IMR-90 (cell line): ENCODE data around the gene TEP1. TPM values are rescaled to one million over a fixed set of nuclear protein-coding genes. Genes with fewer than 3 reads are reported as not detected.

Experiments
- ATAC-seq: fragments of 200-7000 bp; cut with Tn5 transposase; 2 replicates; pipeline ENCODE4 v1.9.1; 2020; ENCODE audit warnings: low read depth, mild to moderate bottlenecking, moderate library complexity
- BruUV-seq: library from RNA; stranded (reverse); fragments of 400-500 nt; replicated peaks from 2 replicates; lab custom pipeline; 2021; lab: Mats Ljungman, UMichigan
- CTCF ChIA-PET: fragments of 300-600 bp; formaldehyde crosslinking; extraction: SDS; loops from one replicate; lab custom pipeline; 2021; ENCODE audit warnings: antibody characterized with exemption; lab: Yijun Ruan, JAX
- POLR2A ChIA-PET: fragments of 300-600 bp; sonication (Branson Sonifier 250); formaldehyde crosslinking; loops from one replicate; lab custom pipeline; 2022; ENCODE audit warnings: antibody characterized with exemption; ENCODE audit not compliant: unreplicated experiment; lab: Charles Lee
- DNase-seq: peaks from one replicate; pipeline ENCODE4 v3.0.0; 2013
- H2AFZ ChIP-seq: replicated peaks from 2 replicates; pipeline ENCODE3; 2013; ENCODE audit warnings: low read length, mild to moderate bottlenecking; ENCODE audit not compliant: poor library complexity
- H2AK5ac ChIP-seq: 2 replicates; pipeline ENCODE4 v1.6.1; 2013; ENCODE audit warnings: low read depth, low read length, inconsistent platforms
- H2AK9ac ChIP-seq: replicated peaks from 2 replicates; pipeline ENCODE3; 2013; ENCODE audit warnings: mild to moderate bottlenecking, low read depth, low read length, moderate library complexity; ENCODE audit not compliant: poor library complexity
- H2BK120ac ChIP-seq: 2 replicates; pipeline ENCODE4 v1.6.1; 2013; ENCODE audit warnings: low read depth, low read length, inconsistent platforms
- H2BK15ac ChIP-seq: 3 replicates; pipeline ENCODE4 v1.6.1; 2013; ENCODE audit warnings: low read depth, low read length, inconsistent platforms
- H2BK20ac ChIP-seq: 2 replicates; pipeline ENCODE4 v1.6.1; 2013; ENCODE audit warnings: low read depth, mild to moderate bottlenecking, inconsistent platforms, low read length, moderate library complexity
- H2BK5ac ChIP-seq: 2 replicates; pipeline ENCODE4 v1.6.1; 2013; ENCODE audit warnings: mild to moderate bottlenecking, low read depth, low read length, inconsistent platforms; ENCODE audit not compliant: poor library complexity, severe bottlenecking
- H3K14ac ChIP-seq: replicated peaks from 2 replicates; pipeline ENCODE4 v1.6.1; 2013; ENCODE audit warnings: low read depth, low read length, inconsistent platforms
- H3K18ac ChIP-seq: 2 replicates; pipeline ENCODE4 v1.6.1; 2013; ENCODE audit warnings: low read depth, low read length, control low read depth
- H3K23ac ChIP-seq: 2 replicates; pipeline ENCODE4 v1.6.1; 2013; ENCODE audit warnings: low read depth, low read length, inconsistent platforms
- H3K27ac ChIP-seq: 2 replicates; pipeline ENCODE4 v1.5.1; 2013; ENCODE audit warnings: mild to moderate bottlenecking, control low read depth, low read length; ENCODE audit not compliant: insufficient read depth
- H3K27me3 ChIP-seq: 2 replicates; pipeline ENCODE4 v1.6.1; 2013; ENCODE audit warnings: low read length; ENCODE audit not compliant: control insufficient read depth, insufficient read depth
- H3K36me3 ChIP-seq: 2 replicates; pipeline ENCODE4 v1.6.1; 2013; ENCODE audit warnings: low read length, mixed read lengths; ENCODE audit not compliant: control insufficient read depth, insufficient read depth
- H3K4ac ChIP-seq: 2 replicates; pipeline ENCODE4 v1.6.1; 2013; ENCODE audit warnings: low read depth, low read length, inconsistent platforms
- H3K4me1 ChIP-seq: 2 replicates; pipeline ENCODE4 v1.6.1; 2013; ENCODE audit warnings: low read length, mixed read lengths; ENCODE audit not compliant: control insufficient read depth, insufficient read depth
- H3K4me2 ChIP-seq: 2 replicates; pipeline ENCODE4 v1.6.1; 2013; ENCODE audit warnings: low read depth, mild to moderate bottlenecking, control low read depth, low read length, moderate library complexity
- H3K4me3 ChIP-seq: 2 replicates; pipeline ENCODE4 v1.5.1; 2013; ENCODE audit warnings: low read depth, mild to moderate bottlenecking, control low read depth, low read length, moderate library complexity; ENCODE audit not compliant: insufficient read depth
- H3K56ac ChIP-seq: 2 replicates; pipeline ENCODE4 v1.6.1; 2013; ENCODE audit warnings: low read length, inconsistent platforms; ENCODE audit not compliant: insufficient read depth; ENCODE audit errors: extremely low read depth
- H3K79me1 ChIP-seq, 2 experiments: 2 replicates each; pipeline ENCODE4 v1.6.1; 2013; ENCODE audit warnings: low read length in 2 of 2, inconsistent platforms in 1 of 2, low read depth in 1 of 2
- H3K9ac ChIP-seq: 2 replicates; pipeline ENCODE4 v1.6.1; 2013; ENCODE audit warnings: low read depth, low read length, control low read depth
- H3K9me1 ChIP-seq: 2 replicates; pipeline ENCODE4 v1.6.1; 2013; ENCODE audit warnings: low read length, inconsistent platforms; ENCODE audit not compliant: insufficient read depth
- H3K9me3 ChIP-seq: 2 replicates; pipeline ENCODE4 v1.6.1; 2013; ENCODE audit warnings: low read length; ENCODE audit not compliant: control insufficient read depth, insufficient read depth
- H4K20me1 ChIP-seq: 2 replicates; pipeline ENCODE4 v1.6.1; 2013; ENCODE audit warnings: low read length, inconsistent platforms; ENCODE audit not compliant: insufficient read depth
- H4K5ac ChIP-seq: 2 replicates; pipeline ENCODE4 v1.6.1; 2013; ENCODE audit warnings: mild to moderate bottlenecking, low read depth, low read length, control low read depth
- H4K8ac ChIP-seq, 2 experiments: 2 replicates each; pipeline ENCODE4 v1.6.1; 2013; ENCODE audit warnings: low read depth in 2 of 2, low read length in 2 of 2, control low read depth in 1 of 2, inconsistent platforms in 1 of 2
- H4K91ac ChIP-seq: 2 replicates; pipeline ENCODE4 v1.6.1; 2013; ENCODE audit warnings: low read depth, low read length, inconsistent platforms; ENCODE audit not compliant: insufficient read depth
- BHLHE40 ChIP-seq: fragments of 150-350 bp; IDR thresholded peaks from 2 replicates; pipeline ENCODE4 v1.6.1; 2016; ENCODE audit warnings: mild to moderate bottlenecking, low read depth, low read length
- CEBPB ChIP-seq: IDR thresholded peaks from 2 replicates; pipeline ENCODE4 v1.6.1; 2012; ENCODE audit warnings: low read depth, low read length, improper control_type of control experiment
- CHD1 ChIP-seq: IDR thresholded peaks from 2 replicates; pipeline ENCODE4 v1.6.1; 2012; ENCODE audit warnings: low read depth, low read length, improper control_type of control experiment
- CTCF ChIP-seq: conservative IDR thresholded peaks from 2 replicates; pipeline ENCODE4 v1.5.1; 2012; ENCODE audit warnings: mild to moderate bottlenecking, low read depth, low read length, improper control_type of control experiment
- ELK1 ChIP-seq: fragments of 150-350 bp; IDR thresholded peaks from 2 replicates; pipeline ENCODE4 v1.6.1; 2016; ENCODE audit warnings: low read depth, mild to moderate bottlenecking, low read length, moderate library complexity, borderline replicate concordance
- FOS ChIP-seq: fragments of 150-350 bp; IDR thresholded peaks from 2 replicates; pipeline ENCODE4 v1.6.1; 2016; ENCODE audit warnings: low read depth, low read length
- MAFK ChIP-seq: IDR thresholded peaks from 2 replicates; pipeline ENCODE4 v1.6.1; 2012; ENCODE audit warnings: low read depth, low read length, improper control_type of control experiment
- MAZ ChIP-seq: IDR thresholded peaks from 2 replicates; pipeline ENCODE4 v1.6.1; 2012; ENCODE audit warnings: low read depth, mild to moderate bottlenecking, low read length, improper control_type of control experiment, moderate library complexity, borderline replicate concordance
- MXI1 ChIP-seq: IDR thresholded peaks from 2 replicates; pipeline ENCODE4 v1.6.1; 2012; ENCODE audit warnings: low read depth, mild to moderate bottlenecking, low read length, moderate library complexity, borderline replicate concordance
- NFE2L2 ChIP-seq: fragments of 150-350 bp; IDR thresholded peaks from 2 replicates; pipeline ENCODE4 v1.6.1; 2016; ENCODE audit warnings: low read depth, mild to moderate bottlenecking, low read length
- POLR2A ChIP-seq: IDR thresholded peaks from 2 replicates; pipeline ENCODE4 v1.6.1; 2012; ENCODE audit warnings: mild to moderate bottlenecking, low read depth, low read length
- RAD21 ChIP-seq: IDR thresholded peaks from 2 replicates; pipeline ENCODE4 v1.6.1; 2012; ENCODE audit warnings: low read length, improper control_type of control experiment
- RCOR1 ChIP-seq: IDR thresholded peaks from 2 replicates; pipeline ENCODE4 v1.6.1; 2012; ENCODE audit warnings: mild to moderate bottlenecking, low read length, improper control_type of control experiment; ENCODE audit not compliant: insufficient replicate concordance
- RFX5 ChIP-seq: IDR thresholded peaks from 2 replicates; pipeline ENCODE4 v1.8.0; 2012; ENCODE audit warnings: low read depth, mild to moderate bottlenecking, low read length, moderate library complexity
- SMC3 ChIP-seq: fragments of 150-350 bp; IDR thresholded peaks from 2 replicates; pipeline ENCODE4 v1.6.1; 2016; ENCODE audit warnings: low read depth, mild to moderate bottlenecking, antibody characterized with exemption, low read length, moderate library complexity
- USF2 ChIP-seq: fragments of 150-350 bp; IDR thresholded peaks from 2 replicates; pipeline ENCODE4 v1.6.1; 2017; ENCODE audit warnings: mild to moderate bottlenecking, antibody characterized with exemption, low read length, low read depth
- WGBS, 2 experiments: methylation state at CpG; one replicate each; pipeline versions ENCODE4 v1.1.5 to v1.1.7; 2013; ENCODE audit warnings: missing lambda C conversion rate in 2 of 2; ENCODE audit not compliant: insufficient read length in 1 of 2; ENCODE audit errors: extremely low coverage in 2 of 2; 5-methylcytosine and 5-hydroxymethylcytosine counted together
- dilution Hi-C: fragments of 300-500 bp; cut with HindIII; formaldehyde crosslinking; loops from one replicate; pipeline ENCODE4 v1.14.3; 2018; ENCODE audit warnings: low sequenced_read_pairs; ENCODE audit not compliant: unreplicated experiment
- in situ Hi-C: fragments of 300-500 bp; cut with MboI; formaldehyde crosslinking; loops from 3 replicates; pipeline ENCODE4 v1.14.3; 2019; ENCODE audit warnings: low sequenced_read_pairs, inconsistent platforms, mixed read lengths
- intact Hi-C: fragments of 100-400 bp; cut with micrococcal nuclease; formaldehyde crosslinking; loops from 2 replicates; pipeline ENCODE4 v1.10.0; 2022
- polyA plus RNA-seq, 3 experiments: library from polyadenylated mRNA; depleted of rRNA; stranded (reverse); fragments of >200 nt; gene quantifications; 2 replicates each; pipeline ENCODE4 v1.2.3, GENCODE V29; 2012; ENCODE audit warnings: low replicate concordance in 1 of 3
- total RNA-seq: library from RNA; depleted of rRNA; stranded (reverse); fragments of >200 nt; gene quantifications from 2 replicates; pipeline ENCODE4 v1.2.3, GENCODE V29; 2012

The TEP1 gene
- total and polyA plus RNA-seq, 2 of the 4 experiments (the other 2 are of a cell fraction): 10.7 to 12.4 TPM

- WGBS, 2 experiments: no CpG with 5 or more reads among the region's 5 CpGs
- no peak for TF ChIP-seq SMC3
- no peak for TF ChIP-seq USF2
- TF ChIP-seq POLR2A: no peak
- TF ChIP-seq BHLHE40: no peak
- no peak for TF ChIP-seq RCOR1
- TF ChIP-seq NFE2L2: no peak
- TF ChIP-seq MAZ: no peak
- no peak for TF ChIP-seq RFX5
- TF ChIP-seq CEBPB: no peak
- TF ChIP-seq FOS: no peak
- TF ChIP-seq CTCF: no peak
- TF ChIP-seq MAFK: no peak
- TF ChIP-seq RAD21: no peak
- no peak for TF ChIP-seq MXI1
- no peak for TF ChIP-seq CHD1
- no peak for TF ChIP-seq ELK1
- CTCF ChIA-PET: no interaction called here
- H3K14ac ChIP-seq: no peak overlapping the region
- no peak overlapping the region for H2BK120ac ChIP-seq
- H3K18ac ChIP-seq: no peak overlapping the region
- ATAC-seq: no peak
- in situ Hi-C loops: no loop called here
- H2AK9ac ChIP-seq: no peak overlapping the region
- H3K79me1 ChIP-seq: no peaks in the 10 kb centered on the region
- no peaks in the 10 kb centered on the region for H3K9me1 ChIP-seq
- no TSS peak for BruUV-seq
- H3K4ac ChIP-seq: no peak overlapping the region
- H3K4me3 ChIP-seq: no peak overlapping the region
- H4K20me1 ChIP-seq: no peaks in the 10 kb centered on the region
- no peak overlapping the region for H2AK5ac ChIP-seq
- H2BK15ac ChIP-seq: no peak overlapping the region
- POLR2A ChIA-PET: no interaction called here
- H2AFZ ChIP-seq: no peak overlapping the region
- no peaks in the 10 kb centered on the region for H3K36me3 ChIP-seq
- H2BK20ac ChIP-seq: no peak overlapping the region
- H2BK5ac ChIP-seq: no peak overlapping the region
- H3K23ac ChIP-seq: no peak overlapping the region
- H3K27me3 ChIP-seq: peaks cover 5% of the 10 kb centered on the region; the same call in 1 of the 2 replicates
- H3K9ac ChIP-seq: no peak overlapping the region
- 0 out of 2 replicates have a peak, but pooled peaks cover under 1% of the 10 kb centered on the region for H3K4me1 ChIP-seq
- dilution Hi-C loops: no loop called here
- H4K8ac ChIP-seq: no peak overlapping the region
- no peaks in the 10 kb centered on the region for H3K9me3 ChIP-seq
- no peak overlapping the region for H4K91ac ChIP-seq
- no peak overlapping the region for H3K56ac ChIP-seq
- intact Hi-C loops: loop anchor here (10.0 kb wide), 1 partner anchor 76 kb away; no protein-coding TSS in a partner anchor
- H4K5ac ChIP-seq: no peak overlapping the region
- H3K4me2 ChIP-seq: no peak overlapping the region
- DNase-seq: no peak
- H3K27ac ChIP-seq: no peak overlapping the region
Measured at GRCh38 chr14:20440465-20440864, 27.2 kb upstream of the TEP1 start.
